Loucy (cell line): Measurements from ENCODE around the gene SPDYE2B.
A peak's percentile ranks its signal among the peaks of the same experiment; 100 is the strongest.
"Not testable (repeated sequence)": the region's sequence is repeated elsewhere in the genome, so short reads cannot be mapped to it uniquely, and the experiment has no call there.

Experiments used
- H2AFZ ChIP-seq: fragments of 200-600 bp; sonication (generic); 2 replicates; pipeline ENCODE4 v1.6.0; 2016; ENCODE audit warnings: antibody characterized with exemption, mild to moderate bottlenecking, low read length, moderate library complexity
- H3F3A ChIP-seq: fragments of 200-600 bp; 2 replicates; pipeline ENCODE4 v1.6.0; 2016; ENCODE audit warnings: antibody characterized with exemption, low read depth, mild to moderate bottlenecking
- H3K27me3 ChIP-seq: fragments of 200-600 bp; sonication (generic); 2 replicates; pipeline ENCODE4 v1.6.1; 2014; ENCODE audit warnings: low read length, mild to moderate bottlenecking; ENCODE audit not compliant: insufficient read depth, poor library complexity, severe bottlenecking
- H3K36me3 ChIP-seq: fragments of 200-600 bp; sonication (generic); 2 replicates; pipeline ENCODE4 v1.6.1; 2016; ENCODE audit warnings: low read length; ENCODE audit not compliant: insufficient read depth
- H3K4me1 ChIP-seq: fragments of 200-600 bp; sonication (generic); 2 replicates; pipeline ENCODE4 v1.5.1; 2014; ENCODE audit warnings: low read length, mild to moderate bottlenecking; ENCODE audit not compliant: insufficient read depth, poor library complexity, severe bottlenecking
- H3K4me2 ChIP-seq: fragments of 200-600 bp; sonication (generic); 2 replicates; pipeline ENCODE4 v1.6.0; 2014; ENCODE audit warnings: antibody characterized with exemption, low read length, low read depth, mild to moderate bottlenecking; ENCODE audit not compliant: poor library complexity, severe bottlenecking
- H3K4me3 ChIP-seq: fragments of 200-600 bp; sonication (generic); 2 replicates; pipeline ENCODE4 v1.5.1; 2014; ENCODE audit warnings: low read length, mild to moderate bottlenecking, mixed read lengths; ENCODE audit not compliant: poor library complexity, severe bottlenecking
- H3K79me2 ChIP-seq: fragments of 200-600 bp; sonication (generic); 2 replicates; pipeline ENCODE4 v1.6.1; 2014; ENCODE audit warnings: low read length; ENCODE audit not compliant: insufficient read depth
- H3K9ac ChIP-seq: fragments of 200-600 bp; sonication (generic); 2 replicates; pipeline ENCODE4 v1.6.0; 2014; ENCODE audit warnings: mild to moderate bottlenecking, low read depth, low read length, moderate library complexity; ENCODE audit not compliant: poor library complexity, severe bottlenecking
- H3K9me2 ChIP-seq: fragments of 200-600 bp; sonication (generic); replicated peaks from 2 replicates; pipeline ENCODE4 v1.6.1; 2016; ENCODE audit warnings: low read depth, low read length, mixed read lengths
- H3K9me3 ChIP-seq: fragments of 200-600 bp; sonication (generic); 2 replicates; pipeline ENCODE4 v1.6.1; 2014; ENCODE audit warnings: mild to moderate bottlenecking, antibody characterized with exemption, low read length, low read depth; ENCODE audit not compliant: insufficient read depth
- H4K20me1 ChIP-seq: fragments of 200-600 bp; sonication (generic); 2 replicates; pipeline ENCODE4 v1.6.0; 2014; ENCODE audit warnings: antibody characterized with exemption, low read length, mild to moderate bottlenecking; ENCODE audit not compliant: insufficient read depth, poor library complexity, severe bottlenecking

The SPDYE2B gene

GRCh38 chr7:102643404-102643803 is 6.7 kb upstream of the SPDYE2B start:
- not testable (repeated sequence) for H3K9ac ChIP-seq, H3K27me3 ChIP-seq, H3F3A ChIP-seq, H3K36me3 ChIP-seq, H2AFZ ChIP-seq, H3K9me3 ChIP-seq, H4K20me1 ChIP-seq, H3K4me3 ChIP-seq, H3K9me2 ChIP-seq, H3K4me2 ChIP-seq, H3K4me1 ChIP-seq, H3K79me2 ChIP-seq

GRCh38 chr7:102647813-102648212 is 2.3 kb upstream of the SPDYE2B start:
- H3K4me3 ChIP-seq, result not testable (repeated sequence)

GRCh38 chr7:102664765-102665164 is 14.6 kb downstream of the SPDYE2B start:
- H3K9me3 ChIP-seq, H3K9me2 ChIP-seq, H3K4me3 ChIP-seq, H4K20me1 ChIP-seq, H3K27me3 ChIP-seq, H3K4me1 ChIP-seq, H2AFZ ChIP-seq, H3K79me2 ChIP-seq, H3K4me2 ChIP-seq, H3K36me3 ChIP-seq, H3F3A ChIP-seq, H3K9ac ChIP-seq: not testable (repeated sequence)

More at GRCh38 chr7:102647813-102648212, 2.3 kb upstream of the SPDYE2B start:
- not testable (repeated sequence) for H3K9me2 ChIP-seq, H2AFZ ChIP-seq, H3K9me3 ChIP-seq, H3K4me2 ChIP-seq, H4K20me1 ChIP-seq, H3K9ac ChIP-seq, H3K27me3 ChIP-seq, H3F3A ChIP-seq, H3K36me3 ChIP-seq, H3K79me2 ChIP-seq, H3K4me1 ChIP-seq

- not testable (repeated sequence) for H3F3A ChIP-seq, H3K36me3 ChIP-seq, H3K27me3 ChIP-seq, H3K4me3 ChIP-seq, H4K20me1 ChIP-seq, H3K4me2 ChIP-seq, H3K4me1 ChIP-seq, H3K79me2 ChIP-seq, H3K9me3 ChIP-seq, H3K9me2 ChIP-seq, H3K9ac ChIP-seq, H2AFZ ChIP-seq
Measured at GRCh38 chr7:102666850-102667249, 16.7 kb downstream of the SPDYE2B start.

GRCh38 chr7:102667523-102667922 is 17.4 kb downstream of the SPDYE2B start:
- not testable (repeated sequence) for H3K27me3 ChIP-seq, H4K20me1 ChIP-seq, H3K4me3 ChIP-seq, H3K79me2 ChIP-seq, H3F3A ChIP-seq, H3K36me3 ChIP-seq, H3K9ac ChIP-seq, H3K9me2 ChIP-seq, H3K9me3 ChIP-seq, H3K4me1 ChIP-seq, H2AFZ ChIP-seq, H3K4me2 ChIP-seq

GRCh38 chr7:102671166-102671955 is 21.2 kb downstream of the SPDYE2B start, which contains the start of gene POLR2J2:
Gene POLR2J2, minus strand, starts transcription at chr7:102671663. Its CDS starts 62 bp downstream, at chr7:102671601.
- not testable (repeated sequence) for H3K9me3 ChIP-seq, H3K4me1 ChIP-seq, H2AFZ ChIP-seq, H3K79me2 ChIP-seq, H3K9ac ChIP-seq, H3K9me2 ChIP-seq, H4K20me1 ChIP-seq, H3K36me3 ChIP-seq, H3K4me2 ChIP-seq, H3K27me3 ChIP-seq, H3F3A ChIP-seq
- peak within 1 kb of the TSS; percentile 59 for H3K4me3 ChIP-seq

- H3K9ac ChIP-seq, H3K9me2 ChIP-seq, H3K36me3 ChIP-seq, H2AFZ ChIP-seq, H3K4me1 ChIP-seq, H3F3A ChIP-seq, H3K9me3 ChIP-seq, H4K20me1 ChIP-seq, H3K4me2 ChIP-seq, H3K79me2 ChIP-seq, H3K27me3 ChIP-seq, H3K4me3 ChIP-seq: not testable (repeated sequence)
Measured at GRCh38 chr7:102671956-102672307, 21.8 kb downstream of the SPDYE2B start.
